HG02571 (cell line): ENCODE measurements around the gene TRIM72.
A peak's percentile ranks its signal among the peaks of the same experiment; 100 is the strongest.
"Not testable (repeated sequence)": the region's sequence is repeated elsewhere in the genome, so short reads cannot be mapped to it uniquely, and the experiment has no call there.

ENCODE experiments used
- ATAC-seq: cut with Tn5 transposase; IDR thresholded peaks from one replicate; pipeline ENCODE4 v1.9.1; 2021; ENCODE audit warnings: mild to moderate bottlenecking, moderate library complexity; ENCODE audit not compliant: unreplicated experiment

TRIM72 gene

GRCh38 chr16:31190061-31190460, 23.9 kb upstream of the TRIM72 start:
- ATAC-seq, result no peak

- no peak for ATAC-seq
Observed at GRCh38 chr16:31190818-31191444, 23.0 kb upstream of the TRIM72 start.

GRCh38 chr16:31191697-31192428, 22.1 kb upstream of the TRIM72 start:
- no peak for ATAC-seq

GRCh38 chr16:31192856-31193642, 20.9 kb upstream of the TRIM72 start:
- ATAC-seq, result no peak

- ATAC-seq, result no peak
Observed at GRCh38 chr16:31193874-31194273, 20.0 kb upstream of the TRIM72 start.

GRCh38 chr16:31194898-31195297, 19.0 kb upstream of the TRIM72 start:
- peak; percentile 60 for ATAC-seq

GRCh38 chr16:31195861-31196260, 18.1 kb upstream of the TRIM72 start:
- ATAC-seq, result not testable (repeated sequence)

GRCh38 chr16:31196324-31197088, 17.4 kb upstream of the TRIM72 start:
- ATAC-seq, result no peak

GRCh38 chr16:31198207-31198882, 15.6 kb upstream of the TRIM72 start:
- no peak for ATAC-seq

GRCh38 chr16:31199430-31200041, 14.4 kb upstream of the TRIM72 start:
- no peak for ATAC-seq

GRCh38 chr16:31200111-31200510, 13.8 kb upstream of the TRIM72 start:
- not testable (repeated sequence) for ATAC-seq

- no peak for ATAC-seq
Observed at GRCh38 chr16:31200821-31201568, 12.9 kb upstream of the TRIM72 start.

GRCh38 chr16:31201582-31202413, 12.1 kb upstream of the TRIM72 start:
- ATAC-seq, result peak; percentile 47

GRCh38 chr16:31202414-31203375, 11.2 kb upstream of the TRIM72 start, which contains the start of gene PYCARD:
PYCARD (minus strand) TSS chr16:31202760; CDS start chr16:31202690, 70 bp downstream.
- ATAC-seq, result peak; percentile 36

- ATAC-seq, result no peak
Observed at GRCh38 chr16:31204871-31205666, 8.8 kb upstream of the TRIM72 start.

- ATAC-seq, result no peak
Observed at GRCh38 chr16:31206776-31207175, 7.1 kb upstream of the TRIM72 start.
